Heart left ventricle (tissue), 16 donors: ENCODE results near the gene MCF2L. TPM values are rescaled to one million over a fixed set of nuclear protein-coding genes. Genes with fewer than 3 reads are reported as not detected.

ENCODE experiments used
- ATAC-seq, 4 donors: fragments of 200-7000 bp; cut with Tn5 transposase; one replicate each; pipeline ENCODE4 v1.9.1; 2020 to 2022; ENCODE audit warnings: moderate library complexity in 4 of 4, mild to moderate bottlenecking in 3 of 4, moderate number of reproducible peaks in 1 of 4
- DNase-seq, 5 donors: peaks; one replicate each; pipeline ENCODE4 v3.0.0-alpha.2; 2020
- H3K27ac ChIP-seq, 12 donors: fragments of 200-600 bp; sonication (generic) in 4 of 12; one replicate each; pipeline versions ENCODE4 v1.5.0 to v1.8.0; 2016 to 2022; ENCODE audit warnings: mild to moderate bottlenecking in 2 of 12
- H3K27me3 ChIP-seq, 9 donors: fragments of 200-600 bp; sonication (generic) in 2 of 9; one replicate each; pipeline versions ENCODE4 v1.5.1 to v1.8.0; 2016 to 2022; ENCODE audit warnings: mild to moderate bottlenecking in 3 of 9
- H3K36me3 ChIP-seq, 9 donors: fragments of 200-600 bp; sonication (generic) in 2 of 9; one replicate each; pipeline versions ENCODE4 v1.5.0 to v1.8.0; 2018 to 2022; ENCODE audit warnings: mild to moderate bottlenecking in 2 of 9
- H3K4me1 ChIP-seq, 12 donors: fragments of 200-600 bp; sonication (generic) in 4 of 12; one replicate each; pipeline versions ENCODE4 v1.5.0 to v1.8.0; 2016 to 2022; ENCODE audit warnings: mild to moderate bottlenecking in 3 of 12
- H3K4me3 ChIP-seq, 12 donors: fragments of 200-600 bp; sonication (generic) in 4 of 12; one replicate each; pipeline versions ENCODE4 v1.5.0 to v1.8.0; 2017 to 2022; ENCODE audit warnings: mild to moderate bottlenecking in 9 of 12, moderate library complexity in 4 of 12
- H3K9me3 ChIP-seq, 12 donors: fragments of 200-600 bp; sonication (generic) in 4 of 12; one replicate each; pipeline versions ENCODE4 v1.5.0 to v1.8.0; 2016 to 2022; ENCODE audit warnings: mild to moderate bottlenecking in 1 of 12
- POLR2A ChIP-seq, 2 donors: fragments of 450-650 bp; IDR thresholded peaks; one replicate each; pipeline ENCODE4 v1.6.1; 2017; ENCODE audit warnings: antibody characterized with exemption in 2 of 2, mild to moderate bottlenecking in 2 of 2, moderate library complexity in 2 of 2
- WGBS, 4 donors: extraction: QIAGEN DNeasy Blood & Tissue Kit in 2 of 4; methylation state at CpG; one replicate each; pipeline versions ENCODE4 v1.1.5 to v1.1.7; 2013 to 2018; 5-methylcytosine and 5-hydroxymethylcytosine counted together
- intact Hi-C, 10 donors: fragments of 100-400 bp; cut with DNase I; formaldehyde crosslinking; loops; one replicate each; pipeline versions ENCODE4 v1.11.1 to v1.14.2; 2022
- polyA plus RNA-seq, 2 donors: library from polyadenylated mRNA; stranded (reverse); fragments of 200-250 nt; gene quantifications; one replicate each; pipeline ENCODE4 v1.2.3, GENCODE V29; 2013
- total RNA-seq, 9 donors: library from RNA; depleted of rRNA in 2 of 9; stranded (reverse); fragments of >200 nt in 2 of 9; fragmentation: NEBNext Ultra II Directional in 3 of 9; extraction: Animal tissue kit (Norgen Biotek cat#: 25700) in 3 of 9; gene quantifications; one replicate each; pipeline versions ENCODE4 v1.1.0 to v1.2.4, GENCODE V29; 2016 to 2023
- TF ChIP-seq, protein P1 (sequence below), 12 donors: fragments of 200-600 bp; sonication (generic) in 4 of 12; IDR thresholded peaks; one replicate each; pipeline versions ENCODE4 v1.5.0 to v1.8.0; 2018 to 2022; ENCODE audit warnings: antibody characterized with exemption in 12 of 12, mild to moderate bottlenecking in 5 of 12
- donor health status: ischemic (EF 13 %, LVEDD 7.1; RV severe dilation, severe dysfunction).
- donor health status: healthy with polysubstance abuse.
- donor health status: DM: no; HTN: yes; CAD: no.
- donor health status: DM: no; HTN: no; CAD: no.
- donor health status: ischemic (EF 25% LVEDD 6.9; RV normal size, moderate dysfunction).
- donor health status: ischemic (EF 25% LVEDD 5.7; RV mildly dilated, moderate dysfunction).
- donor health status: healthy.
- donor health status: DM: yes; HTN: yes; CAD: no.
- donor health status: ischemic (EF 35%, LVEDD 5.7; RV mildly dilated, moderate dysfunction).
- donor health status: nonischemic (EF 11% LVEDD 7.7; RV severe dilation, severe dysfunction).
- donor health status: DM: yes; HTN: yes; CAD: no.
- donor health status: PGD.
- donor health status: ischemic (EF 29% LVEDD 5.4; RV normal size, mild dysfunction).
- donor health status: nonischemic (EF 23%, LVEDD 6.1; RV moderate dilation, normal function).

The MCF2L gene
- total and polyA plus RNA-seq, 11 donors: 26.0 to 61.0 (median 42.7) TPM

DNA sequence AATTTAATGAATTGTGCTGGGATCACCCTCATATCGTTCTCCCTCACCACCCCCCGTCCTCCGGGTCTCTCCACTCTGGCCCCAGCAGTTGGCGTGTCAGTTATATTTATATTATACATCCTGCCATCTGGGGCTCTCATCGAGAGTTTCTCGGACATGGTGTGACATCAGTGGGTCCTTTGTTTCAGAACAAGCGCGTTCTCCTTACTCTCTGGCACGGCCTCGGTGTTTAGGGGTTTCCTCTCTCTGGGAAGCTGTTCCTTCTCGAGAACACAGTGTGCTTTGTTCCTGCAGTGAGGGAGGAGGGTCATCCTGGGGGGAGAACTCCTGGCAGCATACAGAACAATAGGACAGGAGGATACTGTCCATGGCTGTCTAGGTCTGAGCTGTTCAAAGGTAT is 9.8 kb upstream of the MCF2L start:
- Histone ChIP-seq H3K27me3 (no peaks in the 10 kb centered on the region), H3K4me1 (peaks cover 0 to 41% (median 18%) of the 10 kb centered on the region in 12 donors), H3K4me3 (peak overlapping the region in 1 of 12 donors; percentile 15), H3K36me3 (no peaks in the 10 kb centered on the region), H3K27ac (peak overlapping the region; percentile 74 to 95 (median 88)), H3K9me3 (no peaks in the 10 kb centered on the region)
- intact Hi-C loops: loop anchor here in 3 of 10 donors (1.0 to 2.0 kb wide), 2 partner anchors 20 kb away; no protein-coding TSS in a partner anchor
- peak in 1 of 2 donors; percentile 35 for TF ChIP-seq POLR2A (IDR thresholded peaks at IDR 0.05)
- TF ChIP-seq, protein P1, sequence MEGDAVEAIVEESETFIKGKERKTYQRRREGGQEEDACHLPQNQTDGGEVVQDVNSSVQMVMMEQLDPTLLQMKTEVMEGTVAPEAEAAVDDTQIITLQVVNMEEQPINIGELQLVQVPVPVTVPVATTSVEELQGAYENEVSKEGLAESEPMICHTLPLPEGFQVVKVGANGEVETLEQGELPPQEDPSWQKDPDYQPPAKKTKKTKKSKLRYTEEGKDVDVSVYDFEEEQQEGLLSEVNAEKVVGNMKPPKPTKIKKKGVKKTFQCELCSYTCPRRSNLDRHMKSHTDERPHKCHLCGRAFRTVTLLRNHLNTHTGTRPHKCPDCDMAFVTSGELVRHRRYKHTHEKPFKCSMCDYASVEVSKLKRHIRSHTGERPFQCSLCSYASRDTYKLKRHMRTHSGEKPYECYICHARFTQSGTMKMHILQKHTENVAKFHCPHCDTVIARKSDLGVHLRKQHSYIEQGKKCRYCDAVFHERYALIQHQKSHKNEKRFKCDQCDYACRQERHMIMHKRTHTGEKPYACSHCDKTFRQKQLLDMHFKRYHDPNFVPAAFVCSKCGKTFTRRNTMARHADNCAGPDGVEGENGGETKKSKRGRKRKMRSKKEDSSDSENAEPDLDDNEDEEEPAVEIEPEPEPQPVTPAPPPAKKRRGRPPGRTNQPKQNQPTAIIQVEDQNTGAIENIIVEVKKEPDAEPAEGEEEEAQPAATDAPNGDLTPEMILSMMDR (IDR thresholded peaks at IDR 0.05): no peak
- 43 to 55% (median 48%) methylated on average over 11 of the region's 11 CpGs for WGBS, 4 donors
- peak; percentile 61 to 73 (median 64) for DNase-seq
- peak; percentile 75 to 89 (median 78) for ATAC-seq

DNA sequence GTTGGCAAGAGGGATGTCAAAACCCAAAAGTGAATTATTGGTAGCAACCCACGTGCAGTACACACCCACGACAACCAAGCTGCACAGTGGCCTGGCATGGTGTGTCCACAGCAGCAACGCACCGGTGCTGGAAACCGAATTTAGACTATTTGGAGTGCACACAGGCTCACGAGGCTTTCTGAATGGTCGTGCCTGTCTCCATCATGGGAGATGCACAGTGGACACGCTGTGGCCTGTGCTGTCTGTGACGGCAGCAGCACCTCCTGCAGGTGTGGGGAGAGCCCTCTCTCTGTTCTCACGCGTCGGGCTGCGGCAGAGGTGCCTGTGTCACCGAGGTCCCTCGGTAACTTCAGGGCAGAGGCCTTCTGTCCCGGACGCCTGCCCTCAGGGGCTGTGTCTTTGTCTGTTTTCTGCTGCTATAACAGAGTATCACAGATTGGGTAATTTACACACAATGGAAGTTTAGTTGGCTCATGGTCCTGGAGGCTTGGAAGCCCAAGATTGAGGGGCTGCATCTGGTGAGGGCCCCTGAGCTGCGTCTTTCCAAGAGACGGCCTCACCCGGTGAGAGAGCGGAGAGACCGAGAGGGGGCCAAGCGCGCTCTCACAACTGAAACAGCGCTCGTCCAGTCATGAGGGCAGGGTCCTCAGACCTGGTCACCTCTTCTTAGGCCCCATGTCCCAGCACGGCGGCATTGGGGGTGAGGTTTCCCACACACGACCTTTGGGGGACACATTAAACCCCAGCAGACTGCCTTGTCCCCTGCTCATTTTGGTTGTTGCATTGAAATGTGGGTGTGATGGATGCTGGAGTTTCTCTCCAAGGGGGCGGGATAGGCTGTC is 9.1 kb upstream of the MCF2L start:
- peak in 1 of 5 donors; percentile 50 for DNase-seq
- H3K27me3 ChIP-seq: no peaks in the 10 kb centered on the region
- no peak for ATAC-seq
- TF ChIP-seq, protein P1 (IDR thresholded peaks at IDR 0.05): no peak
- TF ChIP-seq POLR2A (IDR thresholded peaks at IDR 0.05): no peak
- no peak overlapping the region for H3K4me3 ChIP-seq
- 81 to 87% (median 86%) methylated on average over 18 to 30 of the region's 30 CpGs for WGBS, 4 donors
- no peaks in the 10 kb centered on the region for H3K36me3 ChIP-seq
- peaks cover 0 to 45% (median 23%) of the 10 kb centered on the region in 12 donors for H3K4me1 ChIP-seq
- no peaks in the 10 kb centered on the region for H3K9me3 ChIP-seq
- intact Hi-C loops: loop anchor here in 3 of 10 donors (1.0 to 2.0 kb wide), 2 partner anchors 19 kb away; no protein-coding TSS in a partner anchor
- H3K27ac ChIP-seq: peak overlapping the region; percentile 69 to 94 (median 81)

DNA sequence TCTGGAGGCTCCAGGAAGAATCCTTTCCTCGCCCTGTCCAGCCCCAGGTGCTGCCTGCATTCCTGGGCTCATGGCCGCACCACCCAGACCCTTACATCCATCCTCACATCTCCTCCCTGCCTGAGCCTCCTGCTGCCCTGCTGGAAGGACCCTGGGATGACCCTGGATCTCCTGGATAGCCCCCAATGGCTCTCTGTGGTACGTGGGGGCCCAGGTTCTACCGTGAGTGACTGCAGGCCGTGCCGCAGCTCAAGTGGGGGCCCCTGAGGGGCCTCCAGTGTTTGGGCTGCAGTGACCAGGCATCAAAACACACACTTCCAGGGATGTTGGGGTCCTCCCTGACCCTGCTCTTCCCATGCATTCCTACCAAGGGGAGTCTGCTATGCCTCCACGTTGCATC is 8.3 kb upstream of the MCF2L start:
- intact Hi-C loops: no loop called here
- Histone ChIP-seq H3K4me1 (peaks cover 3 to 52% (median 27%) of the 10 kb centered on the region in 12 donors), H3K4me3 (no peak overlapping the region), H3K9me3 (no peaks in the 10 kb centered on the region), H3K36me3 (no peaks in the 10 kb centered on the region), H3K27ac (peak overlapping the region in 10 of 12 donors; percentile 76 to 94 (median 82)), H3K27me3 (no peaks in the 10 kb centered on the region)
- ATAC-seq: no peak
- WGBS, 4 donors: 79 to 85% (median 82%) methylated on average over 4 to 7 of the region's 7 CpGs
- DNase-seq: peak in 1 of 5 donors; percentile 36
- TF ChIP-seq, protein P1 (IDR thresholded peaks at IDR 0.05): no peak
- TF ChIP-seq POLR2A (IDR thresholded peaks at IDR 0.05): no peak
